ENCODE measurements around the gene SLC35F1.

DNA sequence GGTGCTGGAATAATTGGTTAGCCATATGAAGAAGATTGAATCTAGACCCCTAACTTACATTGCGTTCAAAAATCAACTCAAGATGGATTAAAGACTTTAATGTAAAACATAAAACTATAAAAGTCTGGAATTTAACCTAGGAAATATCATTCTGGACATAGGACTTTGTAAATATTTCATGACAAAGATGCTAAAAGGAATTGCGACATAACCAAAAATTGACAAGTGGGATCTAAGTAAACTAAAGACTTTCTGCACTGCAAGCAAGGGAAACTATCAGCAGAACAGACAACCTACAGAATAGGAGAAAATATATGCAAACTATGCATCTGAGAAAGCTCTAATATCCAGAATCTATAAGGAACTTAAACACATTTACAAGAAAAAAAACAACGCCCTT, 45.5 kb upstream of the SLC35F1 start:
- TF ChIP-seq, protein P1, sequence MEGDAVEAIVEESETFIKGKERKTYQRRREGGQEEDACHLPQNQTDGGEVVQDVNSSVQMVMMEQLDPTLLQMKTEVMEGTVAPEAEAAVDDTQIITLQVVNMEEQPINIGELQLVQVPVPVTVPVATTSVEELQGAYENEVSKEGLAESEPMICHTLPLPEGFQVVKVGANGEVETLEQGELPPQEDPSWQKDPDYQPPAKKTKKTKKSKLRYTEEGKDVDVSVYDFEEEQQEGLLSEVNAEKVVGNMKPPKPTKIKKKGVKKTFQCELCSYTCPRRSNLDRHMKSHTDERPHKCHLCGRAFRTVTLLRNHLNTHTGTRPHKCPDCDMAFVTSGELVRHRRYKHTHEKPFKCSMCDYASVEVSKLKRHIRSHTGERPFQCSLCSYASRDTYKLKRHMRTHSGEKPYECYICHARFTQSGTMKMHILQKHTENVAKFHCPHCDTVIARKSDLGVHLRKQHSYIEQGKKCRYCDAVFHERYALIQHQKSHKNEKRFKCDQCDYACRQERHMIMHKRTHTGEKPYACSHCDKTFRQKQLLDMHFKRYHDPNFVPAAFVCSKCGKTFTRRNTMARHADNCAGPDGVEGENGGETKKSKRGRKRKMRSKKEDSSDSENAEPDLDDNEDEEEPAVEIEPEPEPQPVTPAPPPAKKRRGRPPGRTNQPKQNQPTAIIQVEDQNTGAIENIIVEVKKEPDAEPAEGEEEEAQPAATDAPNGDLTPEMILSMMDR (IDR thresholded peaks at IDR 0.05) = no peak
- no peak for TF ChIP-seq POLR2A (IDR thresholded peaks at IDR 0.05)
